ACC112 (cell line): ENCODE data around the gene CRHBP.
"Not testable (repeated sequence)": the region's sequence is repeated elsewhere in the genome, so short reads cannot be mapped to it uniquely, and the experiment has no call there.

Experiments
- H2AFZ ChIP-seq: fragments of 200-600 bp; sonication (generic); one replicate; pipeline ENCODE4 v1.6.0; 2017; ENCODE audit warnings: antibody characterized with exemption, low read length; ENCODE audit not compliant: unreplicated experiment
- H3K27ac ChIP-seq: fragments of 200-600 bp; sonication (generic); 2 replicates; pipeline ENCODE4 v1.5.1; 2014; ENCODE audit warnings: low read depth, mild to moderate bottlenecking, antibody characterized with exemption, low read length, moderate library complexity
- H3K27me3 ChIP-seq: fragments of 200-600 bp; sonication (generic); 2 replicates; pipeline ENCODE4 v1.6.1; 2014; ENCODE audit warnings: mild to moderate bottlenecking, antibody characterized with exemption, low read length, moderate library complexity, mixed read lengths; ENCODE audit not compliant: insufficient read depth
- H3K36me3 ChIP-seq: fragments of 200-600 bp; sonication (generic); 2 replicates; pipeline ENCODE4 v1.6.1; 2016; ENCODE audit warnings: mild to moderate bottlenecking, antibody characterized with exemption, low read length, moderate library complexity, mixed read lengths; ENCODE audit not compliant: insufficient read depth
- H3K4me1 ChIP-seq: fragments of 200-600 bp; sonication (generic); one replicate; pipeline ENCODE4 v1.6.1; 2016; ENCODE audit warnings: low read length, mixed read lengths; ENCODE audit not compliant: insufficient read depth, unreplicated experiment, control insufficient read depth
- H3K4me3 ChIP-seq: fragments of 200-600 bp; sonication (generic); 2 replicates; pipeline ENCODE4 v1.5.1; 2014; ENCODE audit warnings: mild to moderate bottlenecking, low read depth, low read length
- H3K79me2 ChIP-seq: fragments of 200-600 bp; sonication (generic); one replicate; pipeline ENCODE4 v1.6.0; 2016; ENCODE audit warnings: low read length; ENCODE audit not compliant: control insufficient read depth, unreplicated experiment, insufficient read depth

Gene CRHBP

GRCh38 chr5:76986825-76987526 is 34.1 kb downstream of the CRHBP start:
- Histone ChIP-seq H3K27me3 (no peaks in the 10 kb centered on the region), H3K36me3 (no peaks in the 10 kb centered on the region), H3K27ac (no peak overlapping the region), H2AFZ (no peak overlapping the region), H3K4me1 (no peaks in the 10 kb centered on the region), H3K4me3 (no peak overlapping the region), H3K79me2 (no peaks in the 10 kb centered on the region)

DNA sequence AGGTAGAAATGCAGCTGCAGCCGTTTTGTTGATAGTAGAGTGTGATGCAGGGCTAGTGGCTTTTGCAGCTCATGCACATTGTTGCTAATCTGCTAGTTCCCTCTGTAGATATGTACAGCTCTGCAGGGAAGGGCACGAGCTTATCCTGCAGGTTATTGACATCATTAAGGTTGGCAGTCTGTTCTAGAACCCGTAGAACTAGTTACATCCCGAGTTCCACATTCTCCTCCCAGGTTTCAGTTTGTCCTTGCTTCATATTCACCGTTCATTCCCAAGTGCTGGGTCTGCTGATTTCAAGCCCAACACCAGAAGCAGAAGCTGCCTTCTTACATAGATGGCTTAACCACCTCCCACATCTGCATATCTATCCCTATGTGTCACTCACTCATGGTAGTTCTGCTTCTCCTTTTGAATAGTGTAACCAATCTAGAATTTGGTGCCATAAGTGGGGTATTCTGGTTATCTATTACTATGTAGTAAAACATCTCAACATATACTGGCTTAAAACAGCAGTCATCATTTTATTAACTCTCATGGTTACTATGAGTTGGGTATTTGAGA is 38.1 kb downstream of the CRHBP start:
- H3K4me1 ChIP-seq = no peaks in the 10 kb centered on the region
- no peak overlapping the region for H3K4me3 ChIP-seq
- H3K27ac ChIP-seq = no peak overlapping the region
- H3K79me2 ChIP-seq = no peaks in the 10 kb centered on the region
- H2AFZ ChIP-seq = no peak overlapping the region
- no peaks in the 10 kb centered on the region for H3K36me3 ChIP-seq
- H3K27me3 ChIP-seq = peaks cover 5% of the 10 kb centered on the region; the same call in 1 of the 2 replicates

- peaks cover 16% of the 10 kb centered on the region; the same call in 1 of the 2 replicates for H3K27me3 ChIP-seq
- H3K4me1 ChIP-seq, H2AFZ ChIP-seq, H3K36me3 ChIP-seq, H3K27ac ChIP-seq, H3K79me2 ChIP-seq, H3K4me3 ChIP-seq: not testable (repeated sequence)
These were observed 40.6 kb downstream of the CRHBP start for GRCh38 chr5:76993436-76993835.

GRCh38 chr5:76994337-76994736 is 41.5 kb downstream of the CRHBP start:
- no peak overlapping the region for H3K4me3 ChIP-seq
- H3K4me1 ChIP-seq = peaks cover 2% of the 10 kb centered on the region
- no peaks in the 10 kb centered on the region for H3K36me3 ChIP-seq
- no peak overlapping the region for H3K27ac ChIP-seq
- H3K79me2 ChIP-seq = no peaks in the 10 kb centered on the region
- H3K27me3 ChIP-seq = peaks cover 16% of the 10 kb centered on the region; the same call in 1 of the 2 replicates
- H2AFZ ChIP-seq = no peak overlapping the region

GRCh38 chr5:76998251-76998650 is 45.4 kb downstream of the CRHBP start:
- H2AFZ ChIP-seq, H3K36me3 ChIP-seq, H3K27ac ChIP-seq, H3K4me3 ChIP-seq, H3K79me2 ChIP-seq, H3K4me1 ChIP-seq: not testable (repeated sequence)
- peaks cover 16% of the 10 kb centered on the region for H3K27me3 ChIP-seq

- H2AFZ ChIP-seq = no peak overlapping the region
- no peaks in the 10 kb centered on the region for H3K36me3 ChIP-seq
- H3K27ac ChIP-seq = no peak overlapping the region
- no peaks in the 10 kb centered on the region for H3K79me2 ChIP-seq
- peaks cover 19% of the 10 kb centered on the region for H3K27me3 ChIP-seq
- peaks cover 3% of the 10 kb centered on the region for H3K4me1 ChIP-seq
- no peak overlapping the region for H3K4me3 ChIP-seq
These were observed 46.6 kb downstream of the CRHBP start for GRCh38 chr5:76999451-76999850.

- Histone ChIP-seq H3K27me3 (peaks cover 10% of the 10 kb centered on the region), H3K4me1 (peaks cover 3% of the 10 kb centered on the region), H2AFZ (no peak overlapping the region), H3K36me3 (no peaks in the 10 kb centered on the region), H3K79me2 (no peaks in the 10 kb centered on the region), H3K4me3 (no peak overlapping the region), H3K27ac (no peak overlapping the region)
These were observed 50.4 kb downstream of the CRHBP start for GRCh38 chr5:77003246-77003645.

DNA sequence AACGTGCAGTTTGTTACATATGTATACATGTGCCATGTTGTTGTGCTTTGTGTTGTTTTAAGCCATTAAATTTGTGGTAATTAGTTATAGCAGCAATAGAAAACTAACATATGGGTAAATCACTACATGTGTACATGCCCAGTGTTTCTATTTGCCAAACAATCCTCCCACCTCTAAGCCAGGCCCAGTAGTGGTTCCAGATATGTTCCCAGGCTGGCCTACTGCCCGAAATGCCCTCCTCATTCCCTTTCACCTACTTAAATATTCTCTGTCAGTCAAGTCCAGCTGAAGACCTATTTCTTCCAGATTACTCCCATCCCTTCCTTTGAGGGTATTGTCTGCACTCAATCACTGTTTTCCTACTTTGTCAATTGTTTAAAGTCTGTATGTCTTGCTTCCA is 53.3 kb downstream of the CRHBP start:
- Histone ChIP-seq H3K36me3 (no peaks in the 10 kb centered on the region), H3K4me1 (no peaks in the 10 kb centered on the region), H3K27ac (no peak overlapping the region), H3K4me3 (no peak overlapping the region), H3K27me3 (peaks cover 10% of the 10 kb centered on the region), H3K79me2 (no peaks in the 10 kb centered on the region), H2AFZ (no peak overlapping the region)

DNA sequence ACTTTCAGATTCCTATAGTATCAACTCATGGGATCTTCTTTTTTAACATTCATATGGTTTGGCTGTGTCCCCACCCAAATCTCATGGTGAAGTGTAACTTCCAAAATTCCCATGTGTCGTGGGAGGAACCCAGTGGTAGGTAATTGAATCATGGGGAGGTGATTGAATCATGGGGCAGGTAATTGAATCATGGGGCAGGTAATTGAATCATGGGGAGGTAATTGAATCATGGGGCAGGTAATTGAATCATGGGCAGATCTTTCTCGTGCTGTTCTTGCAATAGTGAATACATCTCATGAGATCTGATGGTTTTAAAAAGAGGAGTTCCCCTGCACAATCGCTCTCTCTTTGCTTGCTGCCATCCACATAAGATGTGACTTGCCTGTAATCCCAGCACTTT is 55.6 kb downstream of the CRHBP start:
- Histone ChIP-seq H3K27ac (no peak overlapping the region), H3K4me1 (no peaks in the 10 kb centered on the region), H3K36me3 (no peaks in the 10 kb centered on the region), H3K27me3 (peaks cover 10% of the 10 kb centered on the region), H3K79me2 (no peaks in the 10 kb centered on the region), H2AFZ (no peak overlapping the region), H3K4me3 (no peak overlapping the region)

DNA sequence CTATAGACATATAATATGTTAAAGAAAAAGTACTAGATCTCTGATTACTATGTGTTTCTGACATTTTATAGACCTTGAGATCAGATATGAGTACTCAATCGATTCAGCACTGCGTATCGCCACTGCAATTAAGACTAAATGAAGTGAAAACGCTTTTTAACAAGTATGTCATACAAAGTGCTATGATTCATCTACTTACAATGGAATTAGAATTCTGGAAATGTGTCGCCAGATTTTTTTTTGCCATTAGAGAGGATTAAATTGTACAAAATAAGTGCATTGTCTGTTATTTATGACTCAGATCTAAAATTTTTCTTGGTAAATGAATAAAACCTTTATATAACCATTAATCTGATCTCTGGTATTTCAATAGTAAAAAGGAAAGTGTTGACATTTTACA is 57.4 kb downstream of the CRHBP start:
- H3K27ac ChIP-seq = no peak overlapping the region
- H2AFZ ChIP-seq = no peak overlapping the region
- H3K27me3 ChIP-seq = peaks cover 4% of the 10 kb centered on the region
- no peaks in the 10 kb centered on the region for H3K36me3 ChIP-seq
- no peak overlapping the region for H3K4me3 ChIP-seq
- H3K79me2 ChIP-seq = no peaks in the 10 kb centered on the region
- H3K4me1 ChIP-seq = no peaks in the 10 kb centered on the region

DNA sequence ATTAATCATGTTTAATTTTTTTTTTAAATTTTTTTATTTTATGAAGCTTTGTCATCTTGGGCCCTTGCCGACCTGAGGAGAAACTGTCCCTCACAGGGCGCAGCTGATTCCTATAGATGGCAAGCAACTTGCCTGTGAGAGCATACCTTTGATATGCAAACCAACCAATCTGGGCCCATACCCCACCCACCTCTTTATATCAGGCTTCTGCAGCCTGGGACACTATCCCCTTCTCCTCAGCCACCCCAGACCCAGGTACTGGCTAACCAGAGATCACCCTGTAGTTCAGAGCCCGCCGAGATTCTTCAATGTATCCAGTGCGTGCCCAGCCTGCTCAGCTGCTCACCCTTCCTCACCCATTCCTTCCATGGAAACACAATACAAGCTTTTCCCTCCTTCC is 58.7 kb downstream of the CRHBP start:
- peaks cover 4% of the 10 kb centered on the region; the same call in 1 of the 2 replicates for H3K27me3 ChIP-seq
- no peaks in the 10 kb centered on the region for H3K36me3 ChIP-seq
- no peak overlapping the region for H3K27ac ChIP-seq
- H3K79me2 ChIP-seq = no peaks in the 10 kb centered on the region
- no peak overlapping the region for H2AFZ ChIP-seq
- H3K4me3 ChIP-seq = no peak overlapping the region
- no peaks in the 10 kb centered on the region for H3K4me1 ChIP-seq
